GF-D8 (cell line): ENCODE results near the gene PPARG.
A peak's percentile ranks its signal among the peaks of the same experiment; 100 is the strongest.
"Not testable (repeated sequence)": the region's sequence is repeated elsewhere in the genome, so short reads cannot be mapped to it uniquely, and the experiment has no call there.

Experiments
- DNase-seq: peaks from one replicate; lab custom pipeline; 2025; lab: John Stamatoyannopoulos, UW

Gene PPARG

DNA sequence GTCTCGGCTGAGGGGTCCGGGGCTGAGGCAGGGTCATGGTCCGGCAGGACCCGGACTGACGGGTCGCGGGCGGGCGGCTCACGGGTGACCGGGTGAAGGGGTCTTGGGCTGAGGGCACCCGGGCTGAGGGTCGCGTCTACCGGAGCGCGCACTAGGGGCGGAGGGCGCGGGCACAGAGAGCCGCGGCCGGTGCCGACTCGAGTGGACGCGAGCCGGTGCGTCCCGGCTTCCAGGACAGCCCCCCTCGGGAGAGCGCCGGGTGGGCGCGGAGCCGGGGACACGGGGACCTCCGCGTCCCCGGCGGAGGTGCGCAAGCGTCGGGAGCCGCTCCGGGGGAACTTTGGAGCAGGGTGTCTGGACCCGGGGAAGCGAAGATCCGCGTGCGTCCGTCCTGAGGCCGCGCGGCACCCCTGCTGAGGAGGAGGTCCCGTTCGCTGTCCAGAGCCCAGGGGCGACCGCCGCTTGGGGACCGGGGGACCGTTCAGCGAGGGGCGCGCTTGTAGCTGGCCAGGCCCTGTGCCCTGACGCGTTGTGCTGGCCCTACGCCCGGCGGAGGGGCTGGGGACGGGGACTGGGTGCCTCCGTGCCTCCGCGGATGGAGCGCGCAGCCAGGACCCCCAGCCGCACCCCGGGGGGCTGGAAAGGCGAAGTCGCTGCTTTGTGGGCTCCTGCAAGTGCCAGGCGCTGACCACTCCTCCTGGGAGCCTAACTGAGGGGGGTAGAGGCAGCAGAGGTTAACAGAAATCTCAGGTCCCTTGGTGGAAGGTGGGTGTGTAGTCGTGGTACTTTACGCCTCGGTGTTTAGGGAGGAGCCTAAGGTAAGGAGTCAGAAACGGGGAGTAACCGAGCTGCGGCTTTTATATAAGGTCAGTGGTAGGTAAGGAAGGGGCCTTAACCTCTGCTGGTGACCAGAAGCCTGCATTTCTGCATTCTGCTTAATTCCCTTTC, at the start of gene PPARG:
Gene PPARG, plus strand, starts transcription at position 889 of the 948 bp plus-strand sequence. CDS start 90,642 bp downstream, outside the sequence.
- DNase-seq, result no peak

DNA sequence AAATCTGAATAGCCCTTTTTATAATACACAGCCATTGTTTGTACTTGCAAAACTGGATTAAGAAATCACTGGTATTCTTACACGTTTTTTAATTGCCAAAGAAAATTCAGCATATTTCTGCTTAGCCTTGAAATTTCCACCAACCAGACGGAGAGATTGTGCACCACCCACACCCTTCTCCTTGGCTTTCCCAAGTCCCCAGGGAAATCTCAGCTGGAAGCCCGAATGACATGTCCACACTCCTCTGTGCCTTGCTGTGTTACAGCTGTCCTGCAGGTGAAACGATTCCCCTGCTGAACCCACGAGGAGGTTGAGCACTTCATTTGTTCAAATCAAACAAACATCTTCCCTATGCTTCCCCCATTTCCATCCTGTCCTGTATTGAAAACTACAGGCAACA, 49.6 kb upstream of the PPARG start:
- DNase-seq, result no peak

DNA sequence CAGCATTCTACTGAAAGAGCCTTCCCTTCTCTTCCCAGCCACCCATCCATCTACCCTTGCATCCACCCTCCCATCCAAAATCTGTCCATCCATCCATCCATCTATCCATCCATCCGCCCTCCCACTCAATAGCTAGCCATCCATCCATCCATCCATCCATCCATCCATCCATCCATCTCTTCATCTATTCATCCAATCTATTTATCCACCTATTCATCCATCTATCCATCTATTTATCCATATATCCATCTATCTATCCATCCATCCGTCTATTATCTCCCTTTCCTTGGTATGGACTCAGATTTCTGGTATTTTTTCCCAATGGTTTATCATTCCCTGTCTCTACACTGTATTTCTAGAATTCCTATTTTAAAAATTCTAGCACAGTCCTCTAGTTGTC, 46.1 kb upstream of the PPARG start:
- DNase-seq, result no peak

GRCh38 chr3:12246497-12247163, 42.2 kb upstream of the PPARG start:
- DNase-seq, result no peak

GRCh38 chr3:12247411-12247810, 41.5 kb upstream of the PPARG start:
- no peak for DNase-seq

- DNase-seq, result no peak
These were observed 39.4 kb upstream of the PPARG start for GRCh38 chr3:12249519-12249918.

DNA sequence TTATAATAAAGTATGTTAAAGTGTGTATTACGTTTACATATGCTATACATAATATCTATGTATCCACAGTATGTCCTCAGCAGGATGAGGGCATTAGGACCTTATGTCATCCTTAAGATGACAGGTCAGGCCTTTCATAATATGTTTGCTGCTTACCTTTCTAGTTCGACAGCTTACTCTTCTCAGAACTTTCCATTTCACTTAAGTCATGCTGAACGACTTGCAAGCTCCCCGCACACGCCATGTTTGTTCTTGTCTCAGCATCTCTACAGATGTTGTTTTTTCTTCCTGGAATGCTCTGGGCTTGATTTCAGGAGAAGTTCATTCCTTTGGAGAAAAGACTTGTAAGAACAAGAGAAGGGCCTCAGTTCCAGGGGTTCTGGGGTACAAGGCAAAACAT, 36.0 kb upstream of the PPARG start:
- no peak for DNase-seq

- DNase-seq, result no peak
These were observed 35.1 kb upstream of the PPARG start for GRCh38 chr3:12253516-12254343.

- no peak for DNase-seq
These were observed 33.5 kb upstream of the PPARG start for GRCh38 chr3:12255393-12255792.

DNA sequence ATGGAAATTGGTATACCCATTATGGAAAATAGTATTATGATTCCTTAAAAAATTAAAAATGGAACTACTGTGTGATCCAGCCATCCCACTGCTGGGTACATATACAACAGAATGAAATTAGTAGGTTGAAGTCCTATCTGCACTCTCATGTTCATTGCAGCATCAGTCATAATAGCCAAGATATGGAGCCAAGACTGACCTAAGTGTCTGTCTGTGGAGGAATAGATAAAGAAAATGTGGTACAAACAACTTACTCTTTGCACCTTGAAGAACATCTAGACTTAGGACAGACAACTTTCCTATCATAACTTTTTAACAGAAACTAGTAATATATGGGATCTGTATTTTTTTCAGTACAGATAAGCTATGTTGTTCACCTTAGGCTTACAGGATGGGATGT, 30.0 kb upstream of the PPARG start:
- DNase-seq, result no peak

DNA sequence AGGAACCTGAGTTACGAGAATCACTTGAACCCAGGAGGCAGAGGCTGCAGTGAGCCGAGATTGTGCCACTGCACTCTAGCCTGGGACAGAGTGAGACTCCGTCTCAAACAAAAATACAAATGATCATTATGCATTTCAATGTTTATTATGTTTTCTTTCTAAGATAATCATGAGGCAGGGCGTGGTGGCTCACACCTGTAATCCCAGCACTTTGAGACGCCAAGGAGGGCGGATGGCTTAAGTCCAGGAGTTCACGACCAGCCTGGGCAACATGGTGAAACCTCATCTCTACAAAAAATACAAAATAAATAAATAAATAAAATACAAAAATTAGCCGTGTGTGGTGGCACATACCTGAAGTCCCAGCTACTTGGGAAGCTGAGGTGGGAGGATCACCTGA, 26.7 kb upstream of the PPARG start:
- not testable (repeated sequence) for DNase-seq

GRCh38 chr3:12265508-12265907, 23.4 kb upstream of the PPARG start:
- no peak for DNase-seq

DNA sequence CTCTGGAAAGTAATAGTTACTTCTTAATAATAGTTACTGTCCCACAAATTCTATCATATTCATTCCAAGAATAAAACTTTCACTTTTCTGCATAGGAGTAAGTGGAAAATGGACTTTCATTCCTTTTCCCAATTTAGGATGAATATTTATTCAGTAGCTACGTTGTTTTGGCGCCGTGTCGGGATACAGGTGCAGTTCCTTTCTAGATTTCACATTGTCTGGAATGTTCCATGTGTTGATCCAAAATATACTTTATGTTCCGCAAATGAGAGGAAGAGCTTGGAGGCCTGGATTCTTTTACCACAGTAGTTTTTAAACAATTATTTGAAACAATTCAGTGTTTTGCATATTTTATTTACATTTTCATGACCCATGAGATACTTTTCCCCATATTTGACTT, 22.8 kb upstream of the PPARG start:
- DNase-seq, result no peak

DNA sequence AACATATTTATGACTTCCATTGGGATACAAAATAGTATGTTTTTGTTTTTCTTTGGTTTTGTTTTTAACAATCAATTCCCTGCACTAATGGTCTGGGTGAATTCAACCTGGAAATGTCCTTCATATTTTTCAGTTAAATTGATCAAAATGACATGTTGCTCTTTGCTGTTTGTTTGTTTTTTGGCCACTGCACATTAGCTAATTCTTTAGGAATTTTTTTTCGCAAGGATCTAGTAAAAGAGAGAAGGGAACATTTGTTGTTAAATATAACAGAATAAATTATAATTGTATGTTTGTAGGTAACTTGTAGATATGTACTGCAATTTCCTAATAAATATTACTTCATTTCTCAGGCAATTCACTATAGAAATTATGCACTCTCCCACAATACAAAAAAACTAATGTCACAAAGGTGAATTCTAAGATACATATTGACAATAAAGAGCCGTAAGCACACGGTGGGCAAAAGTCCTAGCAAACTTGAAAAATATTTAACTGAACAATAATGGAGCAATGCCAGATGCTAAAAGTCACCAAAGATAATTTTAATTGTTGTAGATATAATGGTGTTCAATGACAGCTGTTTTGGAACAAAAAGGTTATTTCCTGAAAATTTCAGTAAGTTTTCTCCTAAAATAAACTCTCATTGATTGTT, 21.4 kb upstream of the PPARG start:
- DNase-seq, result no peak

GRCh38 chr3:12268049-12268735, 20.7 kb upstream of the PPARG start:
- DNase-seq, result peak; percentile 36

- no peak for DNase-seq
These were observed 17.9 kb upstream of the PPARG start for GRCh38 chr3:12270976-12271375.

DNA sequence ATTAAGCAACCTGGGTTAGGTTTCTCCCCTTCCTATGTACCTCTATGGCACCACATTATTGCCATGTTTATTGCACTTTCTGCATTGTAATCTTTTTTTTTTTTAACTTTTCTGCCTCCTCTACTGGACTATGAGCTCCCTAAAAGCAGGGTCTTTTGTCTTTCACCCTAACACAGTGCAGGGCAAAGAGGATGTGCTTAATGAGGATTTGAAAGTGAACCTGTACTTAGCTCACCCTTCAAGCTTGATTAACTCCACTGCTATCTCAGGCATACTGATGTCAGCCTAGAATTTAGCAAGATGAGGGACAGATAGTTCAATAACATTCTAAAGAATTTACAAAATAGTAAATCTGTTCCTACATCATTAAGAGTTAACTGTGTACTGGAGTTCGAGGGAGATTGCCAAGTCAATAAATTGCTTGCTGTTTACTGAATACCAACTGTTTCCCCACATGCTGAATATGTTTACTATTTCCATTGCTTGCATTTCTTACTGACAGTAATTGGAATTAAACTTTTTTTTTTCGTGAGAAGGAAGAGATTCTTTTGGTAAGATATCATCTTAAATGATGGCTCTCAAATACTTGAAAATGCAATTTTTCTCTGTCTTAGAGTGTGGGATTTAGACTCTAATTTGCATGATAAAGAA, 15.7 kb upstream of the PPARG start:
- no peak for DNase-seq

GRCh38 chr3:12275974-12276650, 12.8 kb upstream of the PPARG start:
- DNase-seq, result no peak

DNA sequence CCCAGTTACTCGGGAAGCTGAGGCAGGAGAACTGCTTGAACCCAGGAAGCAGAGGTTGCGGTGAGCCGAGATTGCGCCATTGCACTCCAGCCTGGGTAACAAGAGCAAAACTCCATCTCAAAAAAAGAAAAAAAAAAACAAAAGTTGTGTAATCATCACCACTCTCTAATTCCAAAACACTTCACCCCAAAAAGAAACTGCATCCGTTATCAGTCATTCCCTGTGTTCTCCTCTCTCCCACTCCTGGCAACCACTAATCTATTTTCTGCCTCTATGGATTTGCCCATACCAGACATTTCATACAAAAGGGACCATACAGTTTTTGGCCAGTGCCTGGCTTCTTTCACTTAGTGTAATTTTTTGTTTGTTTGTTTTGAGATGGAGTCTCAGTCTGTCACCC, 12.0 kb upstream of the PPARG start:
- not testable (repeated sequence) for DNase-seq

DNA sequence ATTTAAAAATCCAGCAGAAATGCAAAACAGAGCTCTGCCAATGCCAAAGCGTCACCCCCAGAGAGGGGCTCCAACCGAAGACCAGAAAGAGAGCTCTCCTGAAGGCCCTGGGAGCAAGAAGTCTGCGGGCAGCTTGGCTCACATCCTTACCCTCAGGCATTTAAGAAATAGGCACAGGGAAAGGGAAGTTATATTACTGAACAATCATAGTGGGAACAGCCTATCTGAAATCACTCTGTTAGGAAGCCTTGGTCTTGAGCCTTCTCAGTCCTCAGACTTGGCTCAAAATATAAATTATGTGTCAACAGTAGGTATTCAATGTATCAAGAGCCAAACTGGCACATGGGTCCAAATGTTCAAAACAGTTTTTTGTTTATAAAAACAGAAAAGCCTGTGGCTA, 10.3 kb upstream of the PPARG start:
- DNase-seq, result no peak
